Cardiac fibroblast (primary cell): ENCODE data around the gene PLEKHH2.

ENCODE experiments used
- DNase-seq, 2 donors: peaks; one replicate each; pipeline versions ENCODE4 v3.0.0 to v3.0.0-alpha.2; 2010; ENCODE audit warnings: low read depth in 2 of 2
- H3K4me3 ChIP-seq, 2 donors: replicated peaks in 1 of 2; 1 replicate in 1 of 2; 2 replicates in 1 of 2; pipeline ENCODE4 v1.5.1; 2011; ENCODE audit warnings: low read depth in 2 of 2, low read length in 2 of 2, mild to moderate bottlenecking in 2 of 2, moderate library complexity in 1 of 2
- CTCF ChIP-seq: IDR thresholded peaks from one replicate; pipeline ENCODE4 v1.5.1; 2011; ENCODE audit warnings: low read depth, mild to moderate bottlenecking, low read length, inconsistent platforms

PLEKHH2 gene

DNA sequence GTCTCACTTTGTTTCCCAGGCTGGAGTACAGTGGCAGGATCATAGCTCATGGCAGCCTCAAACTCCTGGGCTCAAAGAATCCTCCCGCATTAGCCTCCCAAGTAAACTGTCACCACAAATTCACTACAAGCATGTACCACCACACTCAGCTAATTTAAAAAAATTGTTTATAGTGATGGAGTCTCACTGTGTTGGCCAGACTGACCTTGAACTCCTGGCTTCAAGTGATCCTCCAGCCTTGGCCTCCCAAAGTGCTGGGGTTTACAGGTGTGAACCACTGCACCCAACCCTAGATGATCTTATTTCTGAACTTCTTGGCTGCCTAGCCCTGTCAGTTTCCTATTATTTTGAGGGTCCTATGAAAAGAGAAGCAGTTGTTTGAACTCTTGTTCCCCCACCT lies 151.6 kb downstream of the PLEKHH2 start:
- DNase-seq = no peak
- H3K4me3 ChIP-seq = no peak overlapping the region
- no peak for TF ChIP-seq CTCF

DNA sequence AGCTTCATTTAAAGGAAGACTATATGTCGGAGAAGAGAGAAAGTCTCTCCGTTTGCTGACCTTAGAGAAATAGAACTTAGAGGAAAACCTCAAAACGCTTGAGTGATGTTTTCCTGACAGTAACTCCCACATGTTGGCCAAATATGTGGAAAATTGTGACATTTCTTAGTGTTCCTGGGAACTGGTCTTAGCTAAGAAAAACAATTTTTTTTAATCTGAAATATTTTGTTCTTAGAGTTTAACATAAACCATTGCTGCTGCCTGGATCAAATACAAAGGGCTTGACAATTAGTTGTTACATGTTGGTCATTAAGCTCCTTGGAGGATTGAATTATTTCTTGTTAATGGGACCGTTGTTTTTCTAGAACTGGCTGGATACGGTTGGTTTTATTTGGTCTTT lies 153.1 kb downstream of the PLEKHH2 start:
- peak in 1 of 2 donors; percentile 19 for DNase-seq
- TF ChIP-seq CTCF = no peak
- no peak overlapping the region for H3K4me3 ChIP-seq

DNA sequence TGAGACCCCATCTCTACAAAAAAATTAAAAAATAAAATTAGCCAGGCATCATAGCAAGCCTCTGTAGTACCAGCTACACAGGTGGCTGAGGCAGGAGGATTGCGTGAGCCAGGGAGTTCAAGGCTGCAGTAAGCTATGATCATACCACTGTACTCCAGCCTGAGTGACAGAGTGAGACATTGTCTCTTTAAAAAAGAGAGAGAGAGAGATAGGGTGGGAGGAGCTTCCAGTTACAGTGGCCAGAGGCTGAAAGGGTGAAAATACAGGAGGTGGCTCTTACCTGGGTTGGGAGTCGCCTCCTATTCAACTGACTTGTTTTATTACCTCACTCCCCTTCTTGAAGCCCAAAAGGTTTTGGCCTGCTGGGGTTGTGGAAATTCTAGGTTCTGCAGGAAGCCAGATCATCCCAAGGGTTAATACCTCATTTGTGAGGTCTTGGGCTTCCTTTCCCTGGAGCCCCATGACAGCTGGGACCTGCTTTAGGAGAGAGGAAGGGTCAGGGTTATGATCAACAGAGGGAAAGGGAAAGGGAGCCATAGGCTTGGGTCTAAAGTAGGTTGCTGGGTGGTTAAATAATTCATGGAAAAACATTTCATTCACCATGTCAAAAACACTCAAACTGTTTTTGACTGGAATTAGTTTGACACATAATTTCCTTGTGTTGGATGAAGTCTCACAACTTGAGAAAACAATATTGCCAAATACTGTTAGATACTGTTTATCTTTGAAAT lies 154.1 kb downstream of the PLEKHH2 start:
- DNase-seq = no peak
- no peak for TF ChIP-seq CTCF
- no peak overlapping the region for H3K4me3 ChIP-seq

GRCh38 chr2:43792653-43793052 lies 155.6 kb downstream of the PLEKHH2 start:
- TF ChIP-seq CTCF = no peak
- DNase-seq = no peak
- no peak overlapping the region for H3K4me3 ChIP-seq

- no peak overlapping the region for H3K4me3 ChIP-seq
- DNase-seq = no peak
- no peak for TF ChIP-seq CTCF
Observed at GRCh38 chr2:43794956-43795355, 157.9 kb downstream of the PLEKHH2 start.

DNA sequence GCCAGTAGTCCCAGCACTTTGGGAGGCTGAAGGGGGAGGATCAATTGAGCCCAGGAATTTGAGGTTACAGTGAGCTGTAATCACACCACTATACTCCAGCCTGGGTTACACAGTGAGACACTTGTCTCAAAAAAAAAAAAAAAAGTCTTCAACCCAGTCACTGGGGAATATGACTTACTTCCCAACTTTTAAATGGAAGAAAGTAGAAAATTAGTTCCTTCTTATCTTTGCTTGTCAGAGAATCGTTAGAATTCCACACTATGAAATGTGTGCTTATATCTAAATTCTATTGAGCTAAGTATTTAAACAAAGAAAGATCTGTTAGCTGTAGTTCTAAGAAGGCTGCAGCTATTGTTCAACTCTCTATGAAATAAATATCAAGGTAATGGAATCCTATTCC lies 159.1 kb downstream of the PLEKHH2 start:
- no peak for TF ChIP-seq CTCF
- no peak for DNase-seq
- H3K4me3 ChIP-seq = no peak overlapping the region

DNA sequence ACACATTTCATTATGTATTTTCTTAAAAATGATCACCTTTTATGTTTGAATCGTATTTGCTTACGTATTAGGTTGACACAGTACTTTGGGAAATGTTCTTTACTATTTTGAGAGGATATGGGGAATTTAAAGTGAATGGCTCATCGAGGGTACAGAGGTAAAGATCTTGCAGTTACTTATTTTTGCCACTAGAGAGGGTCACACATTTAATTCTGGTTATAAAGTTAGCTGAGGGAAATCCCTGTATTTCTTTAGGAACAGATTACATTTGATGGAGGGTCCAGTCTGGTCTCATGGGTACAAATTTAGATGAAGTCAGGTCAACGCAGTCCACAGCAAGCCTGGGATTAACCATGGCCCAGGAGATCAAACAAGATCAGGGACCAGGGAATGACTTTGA lies 161.2 kb downstream of the PLEKHH2 start:
- H3K4me3 ChIP-seq = no peak overlapping the region
- TF ChIP-seq CTCF = peak; percentile 24
- peak; percentile 7 to 18 for DNase-seq
